ENCODE results near the gene HTRA3.
"Not testable (repeated sequence)": the region's sequence is repeated elsewhere in the genome, so short reads cannot be mapped to it uniquely, and the experiment has no call there.

Gene HTRA3

DNA sequence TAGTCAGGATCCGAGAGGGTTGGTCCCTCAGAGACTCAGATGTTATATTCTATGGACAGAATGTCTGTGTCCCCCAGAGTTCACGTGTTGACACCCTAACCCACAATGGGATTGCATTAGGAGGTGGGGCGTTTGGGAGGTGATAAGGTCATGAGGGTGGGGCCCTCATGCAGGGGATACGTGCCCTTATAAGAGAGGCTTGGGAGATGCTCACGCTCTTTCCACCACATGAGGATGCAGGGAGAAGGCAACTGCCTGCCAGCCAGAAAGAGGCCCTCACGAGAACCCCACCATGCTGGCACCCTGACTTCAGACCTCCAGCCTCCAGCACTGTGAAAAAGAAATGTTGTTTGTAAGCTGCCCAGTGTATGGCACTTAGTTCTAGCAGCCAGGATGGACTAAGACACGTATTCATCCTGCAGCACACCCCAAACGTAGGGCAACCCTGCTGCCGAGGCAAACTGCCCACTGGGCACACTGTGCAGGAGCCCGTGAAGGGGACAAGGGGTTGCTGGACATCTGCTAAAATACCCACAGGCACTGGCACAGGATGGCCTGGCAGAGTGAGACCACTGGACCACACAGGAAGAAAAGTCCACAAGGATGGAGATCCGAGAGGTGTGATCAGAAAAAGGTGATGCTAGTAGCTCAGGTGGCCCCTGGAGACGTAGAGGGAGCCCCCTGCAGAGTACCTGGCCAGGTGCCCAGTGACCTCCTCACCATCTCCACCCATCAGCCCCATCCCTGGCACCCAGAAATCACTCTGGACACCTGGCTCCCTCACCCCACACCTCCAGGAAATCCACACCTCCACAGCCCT, 62.7 kb downstream of the HTRA3 start:
- no peak for DNase-seq

DNA sequence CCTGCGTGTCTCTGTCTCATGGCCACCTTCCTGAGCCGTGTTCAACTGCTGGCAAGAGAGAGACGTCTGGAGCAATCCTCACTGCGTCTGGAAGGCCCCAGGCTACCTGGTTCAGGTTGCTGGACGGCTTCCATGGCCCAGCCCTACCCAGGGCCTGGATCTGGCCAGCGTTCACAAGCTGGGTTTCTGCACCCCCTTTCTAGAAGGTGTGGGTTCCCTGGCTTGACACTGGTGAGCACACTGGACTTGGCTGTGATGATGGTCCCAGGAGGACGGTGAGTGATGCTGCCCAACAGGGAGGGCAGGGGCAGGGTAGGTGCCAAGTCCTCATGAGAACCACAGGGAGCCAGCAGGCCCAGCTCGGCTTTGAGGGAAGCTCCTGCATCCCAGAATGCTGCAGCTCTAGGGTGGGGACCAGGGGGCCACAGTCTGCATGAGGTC, 63.4 kb downstream of the HTRA3 start:
- DNase-seq: no peak

- no peak for DNase-seq
Observed at GRCh38 chr4:8333726-8334460, 64.3 kb downstream of the HTRA3 start.

DNA sequence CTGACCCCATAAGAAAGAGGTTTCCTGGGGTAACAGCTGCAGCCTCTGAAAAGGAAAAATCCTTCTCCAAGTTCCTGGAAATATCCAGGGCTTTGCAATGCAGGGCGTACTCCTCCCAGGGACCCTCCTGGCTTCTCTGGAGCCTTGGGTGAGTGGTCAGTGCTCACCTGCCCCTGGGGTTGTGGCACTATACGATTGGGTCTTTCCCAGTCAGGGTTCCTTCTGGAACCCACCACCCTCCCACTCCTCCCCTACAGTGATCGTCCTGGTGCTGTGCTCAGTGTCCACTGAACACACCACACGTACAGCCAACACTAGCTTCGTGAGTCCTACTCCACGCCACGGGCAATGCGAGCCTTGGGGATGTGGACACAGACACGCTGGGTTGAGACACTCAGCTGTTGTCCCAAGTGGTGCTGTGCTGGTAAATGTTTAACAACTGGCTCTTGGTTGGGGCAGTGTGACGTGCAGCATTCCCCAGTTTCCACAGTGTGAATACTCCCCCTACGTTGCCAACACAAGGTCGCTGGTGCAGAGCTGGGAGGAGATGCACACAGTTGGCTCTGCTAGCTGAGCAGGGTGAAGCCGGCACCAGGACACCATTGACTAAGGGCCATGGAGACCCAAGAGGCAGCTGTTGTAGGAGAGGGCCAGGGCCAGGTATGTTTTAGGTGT, 65.4 kb downstream of the HTRA3 start:
- DNase-seq: no peak

DNA sequence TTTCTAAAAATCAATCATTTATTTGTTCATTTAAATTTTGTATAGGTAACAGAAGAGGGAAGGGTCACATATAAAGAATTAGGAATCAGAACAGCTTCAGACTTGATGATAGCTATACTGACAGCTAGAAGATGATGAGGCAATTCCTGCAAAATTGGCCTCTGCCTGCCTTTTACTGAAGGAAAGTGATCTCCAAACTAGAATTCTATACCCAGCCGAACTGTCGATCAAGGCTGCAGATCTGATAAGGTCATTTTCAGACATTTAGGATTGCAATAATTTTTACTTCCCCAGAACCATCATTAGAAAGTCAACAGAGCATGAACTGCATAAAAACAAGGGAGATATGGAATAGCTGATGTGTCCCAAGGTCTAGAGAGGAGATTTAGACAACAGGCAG, 66.3 kb downstream of the HTRA3 start:
- no peak for DNase-seq

DNA sequence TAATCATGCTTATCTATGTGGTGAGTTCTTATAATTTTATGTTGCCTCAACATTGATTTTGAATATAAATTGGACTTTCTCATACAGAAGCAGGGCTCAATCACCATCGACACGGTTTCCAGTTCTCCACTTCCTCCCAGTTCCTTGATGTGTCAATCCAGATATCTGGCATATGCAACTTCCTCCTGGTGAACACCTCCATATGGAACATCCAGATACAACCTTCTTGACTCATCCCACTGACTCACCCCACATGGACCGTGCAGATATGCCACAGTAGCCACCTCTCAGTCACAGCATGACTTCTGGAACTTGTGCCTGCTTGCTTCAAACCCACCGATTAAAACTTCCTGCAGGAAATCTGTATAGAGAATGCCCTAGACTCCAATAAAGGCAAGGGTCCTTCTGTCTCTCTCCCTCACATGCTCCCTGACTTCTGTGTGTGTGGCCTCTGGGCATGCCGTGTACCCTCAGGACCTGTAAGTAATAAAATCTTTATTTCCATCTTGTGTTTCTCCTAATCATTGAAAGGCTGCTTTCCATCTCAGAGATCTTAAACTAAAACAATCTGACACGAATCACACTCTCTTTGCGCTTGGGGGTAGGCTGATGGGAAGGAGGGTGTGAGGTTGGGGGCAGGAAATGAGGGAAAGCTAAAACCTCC, 67.0 kb downstream of the HTRA3 start:
- DNase-seq: no peak

DNA sequence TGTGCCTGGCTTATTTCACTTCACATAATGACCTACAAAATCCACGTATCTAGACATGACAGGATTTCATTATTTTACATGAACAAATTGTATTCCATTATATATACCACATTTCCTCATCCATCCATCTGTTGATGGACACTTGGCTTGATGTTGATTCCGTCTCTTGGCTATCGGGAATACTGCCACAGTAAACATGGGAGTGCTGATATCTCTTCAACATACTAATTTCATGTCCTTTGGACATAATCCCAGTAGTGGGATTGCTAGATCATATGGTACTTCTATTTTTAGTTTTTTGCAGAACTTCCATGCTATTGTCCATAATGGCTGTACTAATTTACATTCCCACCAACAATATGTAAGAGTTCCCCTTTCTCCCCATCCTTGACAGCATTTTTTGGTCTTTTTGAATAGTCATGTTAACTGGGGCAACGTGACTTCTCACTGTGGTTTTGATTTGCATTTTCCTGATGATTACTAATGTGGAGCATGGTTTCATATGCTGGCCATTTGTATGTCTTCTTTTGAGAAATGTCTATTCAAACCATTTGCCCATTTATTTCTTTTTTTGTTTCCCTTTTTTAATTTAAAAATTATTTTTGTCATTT, 68.9 kb downstream of the HTRA3 start:
- no peak for DNase-seq

GRCh38 chr4:8340781-8341241, 71.3 kb downstream of the HTRA3 start:
- no peak for DNase-seq

DNA sequence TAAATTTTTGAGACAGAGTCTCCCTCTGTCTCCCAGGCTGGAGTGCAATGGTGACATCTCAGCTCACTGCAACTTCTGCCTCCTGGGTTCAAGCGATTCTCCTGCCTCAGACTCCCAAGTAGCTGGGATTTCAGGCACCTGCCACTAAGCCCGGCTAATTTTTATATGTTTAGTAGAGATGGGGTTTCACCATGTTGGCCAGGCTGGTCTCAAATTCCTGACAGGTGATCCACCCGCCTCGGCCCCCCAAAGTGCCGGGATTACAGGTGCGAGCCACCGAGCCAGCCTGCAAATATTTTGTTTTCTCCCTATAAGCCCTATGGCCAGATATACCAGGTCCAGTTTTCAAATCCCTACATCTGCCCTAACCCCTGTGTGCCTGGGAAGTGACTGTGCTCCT, 71.7 kb downstream of the HTRA3 start:
- DNase-seq: not testable (repeated sequence)

- DNase-seq: no peak
Observed at GRCh38 chr4:8341691-8342090, 72.1 kb downstream of the HTRA3 start.

DNA sequence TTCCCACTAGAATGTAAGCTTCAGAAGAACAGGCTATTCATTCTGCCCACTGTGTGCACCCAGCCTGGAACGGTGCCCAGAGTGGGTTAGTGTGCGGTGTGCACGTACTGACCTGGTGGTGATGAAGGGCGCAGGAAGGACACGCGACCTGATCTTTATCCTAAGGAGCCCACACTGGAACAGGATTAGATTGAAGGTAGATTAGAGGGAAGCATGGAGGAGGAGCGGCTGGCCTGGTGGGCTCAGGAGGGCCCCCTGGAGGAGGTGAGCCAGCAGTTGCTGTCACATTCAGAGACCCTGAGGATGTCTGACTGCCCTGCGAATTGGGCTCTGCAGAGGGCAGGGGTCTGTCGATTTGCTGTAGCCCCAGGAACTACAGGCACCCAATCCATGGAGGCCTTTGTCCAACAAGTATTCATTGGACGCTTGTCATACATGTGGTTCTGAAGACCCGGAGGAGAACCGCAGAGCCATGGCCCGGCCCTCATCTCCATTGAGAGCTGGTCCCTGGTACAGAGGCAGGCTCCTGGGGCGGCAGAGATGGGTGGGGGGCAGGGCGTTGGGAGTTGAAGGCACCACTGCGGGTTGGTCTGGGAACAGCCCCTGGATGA, 73.2 kb downstream of the HTRA3 start:
- DNase-seq: no peak

DNA sequence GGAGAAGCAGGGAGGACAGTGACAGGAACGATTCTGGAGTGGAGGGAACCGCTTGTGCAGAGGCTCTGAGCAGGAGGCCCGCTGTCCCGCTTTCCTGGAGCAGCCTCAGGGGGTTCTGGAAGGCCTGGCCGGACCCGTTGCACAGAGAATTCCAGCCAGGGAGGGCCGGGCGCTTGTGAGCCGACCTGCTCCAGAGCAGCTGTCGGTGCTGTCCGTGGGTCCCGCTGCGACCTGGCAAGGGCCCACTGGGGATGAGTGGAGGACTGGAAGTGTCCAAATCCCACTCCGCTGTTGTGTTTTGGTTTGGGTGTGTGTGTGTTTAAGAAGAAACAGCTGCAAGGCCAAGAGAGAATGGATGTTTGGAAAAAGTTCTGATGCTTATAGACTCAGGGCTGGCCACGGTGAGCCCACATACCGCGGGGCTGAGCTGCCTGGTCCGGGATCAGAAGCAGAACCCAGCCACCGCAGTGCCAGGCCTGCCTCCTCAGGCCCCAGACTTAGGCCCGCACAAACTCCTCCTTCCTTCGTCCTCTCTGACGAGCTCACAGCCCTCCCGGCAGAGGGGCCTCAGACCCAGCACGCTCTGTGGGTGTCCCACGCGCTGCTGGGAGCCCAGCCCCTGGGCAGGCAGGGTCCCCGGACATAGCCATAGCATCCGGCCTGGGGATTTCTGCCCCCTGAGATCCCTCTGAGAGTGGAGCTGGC, 73.9 kb downstream of the HTRA3 start:
- DNase-seq: no peak

- DNase-seq: no peak
Observed at GRCh38 chr4:8343967-8344331, 74.4 kb downstream of the HTRA3 start.

DNA sequence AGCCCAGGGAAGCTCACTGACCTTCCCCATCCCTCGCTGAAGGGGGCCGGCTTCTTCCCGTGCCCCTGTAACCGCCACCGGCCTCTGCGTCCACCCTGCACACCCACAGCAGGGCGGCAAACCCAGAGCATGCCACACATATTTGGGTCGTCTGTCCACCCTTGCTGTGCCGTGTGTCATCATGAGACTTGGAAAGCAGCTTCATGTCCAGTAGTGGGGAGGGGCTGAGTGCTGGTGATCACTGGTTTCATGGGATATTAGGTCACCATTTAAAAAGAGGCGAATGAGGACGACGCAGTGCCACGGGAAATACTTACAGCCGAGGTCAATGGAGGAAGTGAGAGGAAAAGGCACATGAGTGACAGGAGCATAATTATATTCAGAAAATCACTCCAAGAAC, 74.8 kb downstream of the HTRA3 start:
- no peak for DNase-seq

DNA sequence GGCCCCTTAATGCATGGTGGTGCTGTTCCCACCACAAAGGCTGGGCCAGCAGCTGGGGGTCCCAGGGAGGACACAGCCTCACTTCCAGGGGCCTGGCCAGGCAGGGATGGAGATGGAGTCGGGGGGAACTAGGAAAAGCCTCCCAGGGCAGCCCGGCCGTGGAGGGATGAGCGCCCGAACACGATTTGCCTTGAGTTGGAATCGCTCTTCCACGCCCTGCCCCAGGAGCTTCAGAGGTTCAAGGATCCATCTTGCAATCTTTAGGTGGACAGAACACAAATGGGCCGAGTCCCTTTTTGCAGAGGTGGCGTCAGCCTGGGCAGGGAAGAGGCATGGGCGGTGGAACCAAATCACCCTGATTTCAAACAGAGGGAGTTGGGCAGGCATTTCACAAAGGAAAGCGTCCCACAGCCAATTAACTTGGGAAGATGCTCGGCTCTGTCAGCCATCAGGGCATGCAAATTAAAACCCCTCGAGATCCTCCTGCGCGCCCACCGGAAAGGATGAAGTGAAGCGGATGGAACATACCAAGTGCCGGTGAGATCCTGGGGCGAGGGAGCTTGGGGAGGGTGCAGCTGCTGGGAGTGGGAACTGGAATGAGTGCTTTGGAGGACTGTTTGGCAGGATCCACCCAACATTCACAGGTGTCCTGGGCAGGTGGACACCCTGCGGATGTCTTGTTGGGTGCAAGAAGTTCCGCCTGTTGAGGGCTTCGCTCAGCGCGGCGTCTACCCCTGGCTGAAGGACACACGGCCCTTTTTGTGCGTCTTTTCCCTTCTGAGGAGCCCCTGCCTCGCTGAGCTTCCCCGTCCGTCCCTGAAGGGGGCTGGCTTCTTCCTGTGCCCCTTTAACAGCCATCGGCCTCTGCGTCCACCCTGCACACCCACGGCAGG, 75.7 kb downstream of the HTRA3 start:
- DNase-seq: no peak

GRCh38 chr4:8345946-8346814, 76.6 kb downstream of the HTRA3 start:
- DNase-seq: no peak

DNA sequence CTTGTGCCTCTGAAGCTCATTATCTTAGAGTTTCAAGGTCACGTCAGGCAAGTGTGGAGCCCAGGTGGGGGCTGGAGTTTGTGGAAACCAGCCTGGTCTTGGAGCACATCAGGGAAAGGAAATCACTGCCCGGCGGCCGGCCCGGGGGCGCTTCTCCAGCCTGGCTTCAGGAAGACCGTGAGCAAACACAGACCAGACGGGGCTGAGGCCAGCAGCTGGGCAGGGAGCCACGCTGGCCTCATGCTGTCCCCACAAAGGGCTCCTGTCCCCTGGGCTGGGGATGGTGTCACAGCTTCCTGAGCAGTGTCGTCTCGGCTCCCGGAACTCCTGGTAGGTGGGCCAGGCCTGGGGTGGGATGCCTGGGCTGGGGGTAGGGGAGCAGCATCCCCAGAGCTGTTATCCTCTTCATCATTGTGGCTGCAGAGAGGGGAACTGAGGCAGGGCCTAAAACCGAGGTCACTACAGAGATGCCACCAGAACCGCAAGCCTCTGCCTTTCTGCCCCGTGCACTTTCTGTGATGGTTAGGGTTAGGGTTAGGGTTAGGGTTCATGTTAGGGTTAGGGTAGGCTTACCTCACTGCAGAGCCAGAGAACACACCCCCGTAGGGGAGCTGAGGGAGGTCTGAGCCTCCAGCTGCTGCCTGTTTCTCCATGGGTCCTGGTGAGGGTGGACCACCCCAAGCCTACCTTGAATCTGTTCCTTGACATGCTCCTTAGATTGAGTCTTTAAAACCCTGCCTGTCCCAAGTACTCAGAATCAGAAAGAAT, 77.5 kb downstream of the HTRA3 start:
- DNase-seq: no peak

DNA sequence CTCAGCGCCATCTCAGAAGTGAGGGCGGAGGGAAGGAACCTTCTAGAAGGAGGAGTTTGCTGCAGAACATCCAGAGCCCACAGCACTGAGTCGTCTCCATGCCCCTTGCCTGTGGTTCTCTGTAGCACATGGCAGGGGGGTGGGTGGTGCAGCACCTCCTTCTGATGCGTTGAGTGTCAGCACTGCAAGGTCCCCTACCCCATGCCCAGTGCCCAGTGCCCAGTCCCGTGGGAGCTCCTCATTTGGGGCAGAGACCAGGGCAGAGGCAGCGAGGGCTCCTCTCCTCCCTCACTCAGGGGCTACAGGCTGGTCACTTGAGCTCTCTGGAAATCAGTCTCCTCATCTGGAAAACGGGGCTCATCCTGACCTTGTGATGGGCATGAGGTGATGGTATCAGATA, 78.1 kb downstream of the HTRA3 start:
- DNase-seq: no peak

DNA sequence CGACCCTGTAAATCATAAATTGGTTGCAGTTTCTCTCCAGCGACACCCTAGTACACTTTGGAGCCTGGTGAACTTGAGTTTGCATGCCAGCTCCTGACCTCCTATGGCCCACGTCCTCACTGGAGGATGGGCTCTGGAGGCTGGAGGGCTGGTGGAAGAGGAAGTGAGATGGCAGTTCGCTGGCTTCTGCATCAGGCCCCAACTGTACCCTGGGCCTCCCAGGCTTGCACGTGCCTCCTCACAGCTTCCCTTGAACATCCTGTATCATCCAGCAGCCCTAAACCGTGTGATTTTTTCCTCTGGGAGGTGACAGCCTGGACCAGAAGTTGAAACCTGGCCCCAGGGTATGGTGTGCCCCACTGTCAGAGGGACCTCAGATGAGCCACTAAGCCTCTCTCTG, 78.5 kb downstream of the HTRA3 start:
- no peak for DNase-seq
